IMR-90 (cell line): ENCODE measurements around the gene KCNMA1. TPM values are rescaled to one million over a fixed set of nuclear protein-coding genes. Genes with fewer than 3 reads are reported as not detected.

Source experiments
- ATAC-seq: fragments of 200-7000 bp; cut with Tn5 transposase; 2 replicates; pipeline ENCODE4 v1.9.1; 2020; ENCODE audit warnings: low read depth, mild to moderate bottlenecking, moderate library complexity
- BruUV-seq: library from RNA; stranded (reverse); fragments of 400-500 nt; replicated peaks from 2 replicates; lab custom pipeline; 2021; lab: Mats Ljungman, UMichigan
- CTCF ChIA-PET: fragments of 300-600 bp; formaldehyde crosslinking; extraction: SDS; loops from one replicate; lab custom pipeline; 2021; ENCODE audit warnings: antibody characterized with exemption; lab: Yijun Ruan, JAX
- POLR2A ChIA-PET: fragments of 300-600 bp; sonication (Branson Sonifier 250); formaldehyde crosslinking; loops from one replicate; lab custom pipeline; 2022; ENCODE audit warnings: antibody characterized with exemption; ENCODE audit not compliant: unreplicated experiment; lab: Charles Lee
- DNase-seq: peaks from one replicate; pipeline ENCODE4 v3.0.0; 2013
- H2AFZ ChIP-seq: replicated peaks from 2 replicates; pipeline ENCODE3; 2013; ENCODE audit warnings: low read length, mild to moderate bottlenecking; ENCODE audit not compliant: poor library complexity
- H2AK5ac ChIP-seq: 2 replicates; pipeline ENCODE4 v1.6.1; 2013; ENCODE audit warnings: low read depth, low read length, inconsistent platforms
- H2AK9ac ChIP-seq: replicated peaks from 2 replicates; pipeline ENCODE3; 2013; ENCODE audit warnings: mild to moderate bottlenecking, low read depth, low read length, moderate library complexity; ENCODE audit not compliant: poor library complexity
- H2BK120ac ChIP-seq: 2 replicates; pipeline ENCODE4 v1.6.1; 2013; ENCODE audit warnings: low read depth, low read length, inconsistent platforms
- H2BK15ac ChIP-seq: 3 replicates; pipeline ENCODE4 v1.6.1; 2013; ENCODE audit warnings: low read depth, low read length, inconsistent platforms
- H2BK20ac ChIP-seq: 2 replicates; pipeline ENCODE4 v1.6.1; 2013; ENCODE audit warnings: low read depth, mild to moderate bottlenecking, inconsistent platforms, low read length, moderate library complexity
- H2BK5ac ChIP-seq: 2 replicates; pipeline ENCODE4 v1.6.1; 2013; ENCODE audit warnings: mild to moderate bottlenecking, low read depth, low read length, inconsistent platforms; ENCODE audit not compliant: poor library complexity, severe bottlenecking
- H3K14ac ChIP-seq: replicated peaks from 2 replicates; pipeline ENCODE4 v1.6.1; 2013; ENCODE audit warnings: low read depth, low read length, inconsistent platforms
- H3K18ac ChIP-seq: 2 replicates; pipeline ENCODE4 v1.6.1; 2013; ENCODE audit warnings: low read depth, low read length, control low read depth
- H3K23ac ChIP-seq: 2 replicates; pipeline ENCODE4 v1.6.1; 2013; ENCODE audit warnings: low read depth, low read length, inconsistent platforms
- H3K27ac ChIP-seq: 2 replicates; pipeline ENCODE4 v1.5.1; 2013; ENCODE audit warnings: mild to moderate bottlenecking, control low read depth, low read length; ENCODE audit not compliant: insufficient read depth
- H3K27me3 ChIP-seq: 2 replicates; pipeline ENCODE4 v1.6.1; 2013; ENCODE audit warnings: low read length; ENCODE audit not compliant: control insufficient read depth, insufficient read depth
- H3K36me3 ChIP-seq: 2 replicates; pipeline ENCODE4 v1.6.1; 2013; ENCODE audit warnings: low read length, mixed read lengths; ENCODE audit not compliant: control insufficient read depth, insufficient read depth
- H3K4ac ChIP-seq: 2 replicates; pipeline ENCODE4 v1.6.1; 2013; ENCODE audit warnings: low read depth, low read length, inconsistent platforms
- H3K4me1 ChIP-seq: 2 replicates; pipeline ENCODE4 v1.6.1; 2013; ENCODE audit warnings: low read length, mixed read lengths; ENCODE audit not compliant: control insufficient read depth, insufficient read depth
- H3K4me2 ChIP-seq: 2 replicates; pipeline ENCODE4 v1.6.1; 2013; ENCODE audit warnings: low read depth, mild to moderate bottlenecking, control low read depth, low read length, moderate library complexity
- H3K4me3 ChIP-seq: 2 replicates; pipeline ENCODE4 v1.5.1; 2013; ENCODE audit warnings: low read depth, mild to moderate bottlenecking, control low read depth, low read length, moderate library complexity; ENCODE audit not compliant: insufficient read depth
- H3K56ac ChIP-seq: 2 replicates; pipeline ENCODE4 v1.6.1; 2013; ENCODE audit warnings: low read length, inconsistent platforms; ENCODE audit not compliant: insufficient read depth; ENCODE audit errors: extremely low read depth
- H3K79me1 ChIP-seq, 2 experiments: 2 replicates each; pipeline ENCODE4 v1.6.1; 2013; ENCODE audit warnings: low read length in 2 of 2, inconsistent platforms in 1 of 2, low read depth in 1 of 2
- H3K9ac ChIP-seq: 2 replicates; pipeline ENCODE4 v1.6.1; 2013; ENCODE audit warnings: low read depth, low read length, control low read depth
- H3K9me1 ChIP-seq: 2 replicates; pipeline ENCODE4 v1.6.1; 2013; ENCODE audit warnings: low read length, inconsistent platforms; ENCODE audit not compliant: insufficient read depth
- H3K9me3 ChIP-seq: 2 replicates; pipeline ENCODE4 v1.6.1; 2013; ENCODE audit warnings: low read length; ENCODE audit not compliant: control insufficient read depth, insufficient read depth
- H4K20me1 ChIP-seq: 2 replicates; pipeline ENCODE4 v1.6.1; 2013; ENCODE audit warnings: low read length, inconsistent platforms; ENCODE audit not compliant: insufficient read depth
- H4K5ac ChIP-seq: 2 replicates; pipeline ENCODE4 v1.6.1; 2013; ENCODE audit warnings: mild to moderate bottlenecking, low read depth, low read length, control low read depth
- H4K8ac ChIP-seq, 2 experiments: 2 replicates each; pipeline ENCODE4 v1.6.1; 2013; ENCODE audit warnings: low read depth in 2 of 2, low read length in 2 of 2, control low read depth in 1 of 2, inconsistent platforms in 1 of 2
- H4K91ac ChIP-seq: 2 replicates; pipeline ENCODE4 v1.6.1; 2013; ENCODE audit warnings: low read depth, low read length, inconsistent platforms; ENCODE audit not compliant: insufficient read depth
- BHLHE40 ChIP-seq: fragments of 150-350 bp; IDR thresholded peaks from 2 replicates; pipeline ENCODE4 v1.6.1; 2016; ENCODE audit warnings: mild to moderate bottlenecking, low read depth, low read length
- CHD1 ChIP-seq: IDR thresholded peaks from 2 replicates; pipeline ENCODE4 v1.6.1; 2012; ENCODE audit warnings: low read depth, low read length, improper control_type of control experiment
- CTCF ChIP-seq: conservative IDR thresholded peaks from 2 replicates; pipeline ENCODE4 v1.5.1; 2012; ENCODE audit warnings: mild to moderate bottlenecking, low read depth, low read length, improper control_type of control experiment
- FOS ChIP-seq: fragments of 150-350 bp; IDR thresholded peaks from 2 replicates; pipeline ENCODE4 v1.6.1; 2016; ENCODE audit warnings: low read depth, low read length
- MAZ ChIP-seq: IDR thresholded peaks from 2 replicates; pipeline ENCODE4 v1.6.1; 2012; ENCODE audit warnings: low read depth, mild to moderate bottlenecking, low read length, improper control_type of control experiment, moderate library complexity, borderline replicate concordance
- NFE2L2 ChIP-seq: fragments of 150-350 bp; IDR thresholded peaks from 2 replicates; pipeline ENCODE4 v1.6.1; 2016; ENCODE audit warnings: low read depth, mild to moderate bottlenecking, low read length
- POLR2A ChIP-seq: IDR thresholded peaks from 2 replicates; pipeline ENCODE4 v1.6.1; 2012; ENCODE audit warnings: mild to moderate bottlenecking, low read depth, low read length
- RCOR1 ChIP-seq: IDR thresholded peaks from 2 replicates; pipeline ENCODE4 v1.6.1; 2012; ENCODE audit warnings: mild to moderate bottlenecking, low read length, improper control_type of control experiment; ENCODE audit not compliant: insufficient replicate concordance
- SMC3 ChIP-seq: fragments of 150-350 bp; IDR thresholded peaks from 2 replicates; pipeline ENCODE4 v1.6.1; 2016; ENCODE audit warnings: low read depth, mild to moderate bottlenecking, antibody characterized with exemption, low read length, moderate library complexity
- USF2 ChIP-seq: fragments of 150-350 bp; IDR thresholded peaks from 2 replicates; pipeline ENCODE4 v1.6.1; 2017; ENCODE audit warnings: mild to moderate bottlenecking, antibody characterized with exemption, low read length, low read depth
- WGBS, 2 experiments: methylation state at CpG; one replicate each; pipeline versions ENCODE4 v1.1.5 to v1.1.7; 2013; ENCODE audit warnings: missing lambda C conversion rate in 2 of 2; ENCODE audit not compliant: insufficient read length in 1 of 2; ENCODE audit errors: extremely low coverage in 2 of 2; 5-methylcytosine and 5-hydroxymethylcytosine counted together
- dilution Hi-C: fragments of 300-500 bp; cut with HindIII; formaldehyde crosslinking; loops from one replicate; pipeline ENCODE4 v1.14.3; 2018; ENCODE audit warnings: low sequenced_read_pairs; ENCODE audit not compliant: unreplicated experiment
- in situ Hi-C: fragments of 300-500 bp; cut with MboI; formaldehyde crosslinking; loops from 3 replicates; pipeline ENCODE4 v1.14.3; 2019; ENCODE audit warnings: low sequenced_read_pairs, inconsistent platforms, mixed read lengths
- intact Hi-C: fragments of 100-400 bp; cut with micrococcal nuclease; formaldehyde crosslinking; loops from 2 replicates; pipeline ENCODE4 v1.10.0; 2022
- polyA plus RNA-seq, 3 experiments: library from polyadenylated mRNA; depleted of rRNA; stranded (reverse); fragments of >200 nt; gene quantifications; 2 replicates each; pipeline ENCODE4 v1.2.3, GENCODE V29; 2012; ENCODE audit warnings: low replicate concordance in 1 of 3
- total RNA-seq: library from RNA; depleted of rRNA; stranded (reverse); fragments of >200 nt; gene quantifications from 2 replicates; pipeline ENCODE4 v1.2.3, GENCODE V29; 2012

Gene KCNMA1
- total and polyA plus RNA-seq, 2 of the 4 experiments (the other 2 are of a cell fraction): 25.6 to 29.6 TPM

GRCh38 chr10:77463967-77464745, 173.5 kb downstream of the KCNMA1 start:
- no peak overlapping the region for H3K9ac ChIP-seq
- ATAC-seq (peak; percentile 51; the same call in 1 of the 2 replicates), DNase-seq (peak; percentile 70)
- H3K9me1 ChIP-seq: peaks cover 8% of the 10 kb centered on the region
- TF ChIP-seq NFE2L2 (no peak), RCOR1 (no peak), POLR2A (no peak), BHLHE40 (no peak), CTCF (no peak), USF2 (no peak), MAZ (no peak), CHD1 (no peak), FOS (no peak), SMC3 (no peak)
- no peak overlapping the region for H4K5ac ChIP-seq
- intact Hi-C loops: no loop called here
- no peak overlapping the region for H3K23ac ChIP-seq
- no peaks in the 10 kb centered on the region for H3K79me1 ChIP-seq
- no peak overlapping the region for H3K27ac ChIP-seq
- no peak overlapping the region for H2AK5ac ChIP-seq
- H3K36me3 ChIP-seq: no peaks in the 10 kb centered on the region
- no peak overlapping the region for H3K56ac ChIP-seq
- in situ Hi-C loops: no loop called here
- no peak overlapping the region for H3K14ac ChIP-seq
- H4K91ac ChIP-seq: no peak overlapping the region
- ChIA-PET POLR2A (no interaction called here), CTCF (no interaction called here)
- H3K4me3 ChIP-seq: no peak overlapping the region
- no peaks in the 10 kb centered on the region for H3K27me3 ChIP-seq
- no peak overlapping the region for H2BK120ac ChIP-seq
- BruUV-seq: no TSS peak
- no peak overlapping the region for H2BK5ac ChIP-seq
- H3K4ac ChIP-seq: no peak overlapping the region
- WGBS, 2 experiments: no CpG with 5 or more reads among the region's 9 CpGs
- no peak overlapping the region for H2AK9ac ChIP-seq
- no peaks in the 10 kb centered on the region for H3K9me3 ChIP-seq
- 0 out of 2 replicates have a peak, but pooled peaks cover 2% of the 10 kb centered on the region for H3K4me1 ChIP-seq
- H2BK20ac ChIP-seq: no peak overlapping the region
- H3K18ac ChIP-seq: no peak overlapping the region
- H2AFZ ChIP-seq: no peak overlapping the region
- no peaks in the 10 kb centered on the region for H4K20me1 ChIP-seq
- H4K8ac ChIP-seq: no peak overlapping the region
- dilution Hi-C loops: no loop called here
- no peak overlapping the region for H3K4me2 ChIP-seq
- no peak overlapping the region for H2BK15ac ChIP-seq
